Thoracic aorta (tissue), 2 donors: ENCODE results near the gene FCN3. TPM values are rescaled to one million over a fixed set of nuclear protein-coding genes. Genes with fewer than 3 reads are reported as not detected.

ENCODE experiments used
- ATAC-seq: fragments of 150-250 bp; one replicate; pipeline ENCODE4 v1.8.0; 2017; ENCODE audit warnings: low read depth; ENCODE audit not compliant: insufficient number of reproducible peaks, low FRiP score
- DNase-seq: peaks from one replicate; pipeline ENCODE4 v3.0.0-alpha.2; 2020; ENCODE audit warnings: low spot score
- H3K27ac ChIP-seq, 2 donors: fragments of 200-600 bp; sonication (generic); 1 replicate in 1 of 2; 2 replicates in 1 of 2; pipeline ENCODE4 v1.5.1; 2016; ENCODE audit warnings: mild to moderate bottlenecking in 2 of 2, moderate library complexity in 2 of 2
- H3K27me3 ChIP-seq: fragments of 200-600 bp; sonication (generic); replicated peaks from 2 replicates; pipeline ENCODE4 v1.6.0; 2016; ENCODE audit warnings: mild to moderate bottlenecking; ENCODE audit not compliant: insufficient read depth
- H3K36me3 ChIP-seq: fragments of 200-600 bp; sonication (generic); one replicate; pipeline ENCODE4 v1.5.1; 2016
- H3K4me1 ChIP-seq, 2 donors: fragments of 200-600 bp; sonication (generic); 1 replicate in 1 of 2; 2 replicates in 1 of 2; pipeline versions ENCODE4 v1.5.1 to v1.6.0; 2016; ENCODE audit warnings: low read depth in 2 of 2, mild to moderate bottlenecking in 1 of 2; ENCODE audit not compliant: control insufficient read depth in 1 of 2
- H3K4me3 ChIP-seq: fragments of 200-600 bp; sonication (generic); 2 replicates; pipeline ENCODE4 v1.5.1; 2016; ENCODE audit warnings: mild to moderate bottlenecking
- H3K9me3 ChIP-seq: fragments of 200-600 bp; sonication (generic); 2 replicates; pipeline ENCODE4 v1.5.1; 2016
- total RNA-seq, 2 donors: library from RNA; depleted of rRNA; stranded (reverse); fragments of >200 nt; gene quantifications; one replicate each; pipeline versions ENCODE4 v1.1.0 to v1.2.3, GENCODE V29; 2016
- TF ChIP-seq, protein P1 (sequence below): fragments of 200-600 bp; sonication (generic); IDR thresholded peaks from one replicate; pipeline ENCODE4 v1.5.1; 2019; ENCODE audit warnings: antibody characterized with exemption

FCN3 gene
- total RNA-seq, 2 donors from 2014 or later: 3.5 to 4.5 TPM

DNA sequence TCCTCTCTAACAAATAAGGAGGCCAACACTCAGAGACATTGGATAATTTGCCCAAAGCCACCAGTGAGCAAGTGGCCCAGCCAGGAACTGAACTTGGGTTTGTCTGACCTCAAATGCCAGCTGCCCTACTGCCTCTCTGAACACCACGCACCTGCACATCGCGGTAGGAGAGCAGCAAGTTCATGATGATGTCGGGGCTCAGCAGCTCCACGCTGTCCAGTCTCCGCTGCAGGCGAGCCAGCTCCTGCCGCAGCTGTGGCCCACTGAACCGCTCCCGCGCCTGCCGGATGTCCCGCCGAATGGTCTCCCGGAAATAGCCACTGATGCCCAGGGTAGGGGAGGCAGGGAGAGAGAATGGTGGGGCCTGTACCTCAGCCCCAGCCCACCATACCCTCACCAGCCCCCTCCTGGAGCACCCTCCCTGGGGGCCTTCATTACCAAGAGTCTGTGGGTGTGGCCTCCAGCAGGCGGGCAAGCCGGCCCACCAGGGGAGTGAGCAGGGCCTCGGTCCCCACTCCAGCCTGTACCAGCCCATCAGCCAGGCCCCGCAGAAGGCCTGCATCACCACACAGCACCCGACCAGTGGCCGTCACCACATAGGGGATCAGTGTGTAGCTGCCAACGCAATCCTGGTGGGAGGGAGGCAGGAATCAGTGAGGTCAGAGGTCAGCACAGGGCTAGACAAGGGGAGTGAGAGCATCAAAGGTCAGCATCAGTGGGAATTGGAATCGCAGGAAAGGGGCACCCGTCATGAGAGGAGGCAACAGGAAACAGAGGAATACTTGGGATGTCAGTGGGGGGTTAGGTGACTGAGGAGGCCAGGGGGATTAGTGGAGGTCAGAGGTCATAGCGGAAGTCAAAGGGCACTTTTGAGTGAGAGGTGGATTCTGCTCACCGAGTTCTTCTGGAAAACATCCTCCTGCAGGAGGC lies 10.6 kb downstream of the FCN3 start:
- Histone ChIP-seq H3K27me3 (no peaks in the 10 kb centered on the region), H3K4me3 (no peak overlapping the region), H3K36me3 (peaks cover 49% of the 10 kb centered on the region), H3K4me1 (peaks cover 16 to 36% of the 10 kb centered on the region in 2 donors), H3K27ac (peak overlapping the region in 1 of 2 donors; percentile 99), H3K9me3 (no peaks in the 10 kb centered on the region)
- ATAC-seq (no peak), DNase-seq (no peak)
- TF ChIP-seq, protein P1, sequence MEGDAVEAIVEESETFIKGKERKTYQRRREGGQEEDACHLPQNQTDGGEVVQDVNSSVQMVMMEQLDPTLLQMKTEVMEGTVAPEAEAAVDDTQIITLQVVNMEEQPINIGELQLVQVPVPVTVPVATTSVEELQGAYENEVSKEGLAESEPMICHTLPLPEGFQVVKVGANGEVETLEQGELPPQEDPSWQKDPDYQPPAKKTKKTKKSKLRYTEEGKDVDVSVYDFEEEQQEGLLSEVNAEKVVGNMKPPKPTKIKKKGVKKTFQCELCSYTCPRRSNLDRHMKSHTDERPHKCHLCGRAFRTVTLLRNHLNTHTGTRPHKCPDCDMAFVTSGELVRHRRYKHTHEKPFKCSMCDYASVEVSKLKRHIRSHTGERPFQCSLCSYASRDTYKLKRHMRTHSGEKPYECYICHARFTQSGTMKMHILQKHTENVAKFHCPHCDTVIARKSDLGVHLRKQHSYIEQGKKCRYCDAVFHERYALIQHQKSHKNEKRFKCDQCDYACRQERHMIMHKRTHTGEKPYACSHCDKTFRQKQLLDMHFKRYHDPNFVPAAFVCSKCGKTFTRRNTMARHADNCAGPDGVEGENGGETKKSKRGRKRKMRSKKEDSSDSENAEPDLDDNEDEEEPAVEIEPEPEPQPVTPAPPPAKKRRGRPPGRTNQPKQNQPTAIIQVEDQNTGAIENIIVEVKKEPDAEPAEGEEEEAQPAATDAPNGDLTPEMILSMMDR: no peak

DNA sequence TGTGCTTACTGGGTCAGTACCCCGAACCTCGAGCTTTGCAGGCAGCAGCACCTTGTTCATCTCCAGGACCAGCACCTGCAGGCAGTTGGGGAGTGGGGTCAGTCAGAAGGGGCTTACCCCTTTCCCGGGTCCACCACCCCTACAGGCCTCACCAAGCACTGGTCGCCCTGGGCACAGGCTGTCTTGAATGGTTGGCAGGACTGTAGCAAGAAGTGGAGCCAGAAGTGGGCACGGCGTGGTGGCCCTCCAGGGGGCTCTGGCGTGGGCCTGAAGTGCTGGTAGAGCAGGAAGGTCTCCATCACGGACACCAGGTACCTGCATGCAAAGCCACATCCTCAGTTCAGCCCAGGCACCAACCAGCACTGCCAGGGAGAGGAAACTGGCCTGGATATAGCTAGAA lies 13.1 kb downstream of the FCN3 start:
- Histone ChIP-seq H3K4me3 (no peak overlapping the region), H3K9me3 (no peaks in the 10 kb centered on the region), H3K36me3 (peaks cover 72% of the 10 kb centered on the region), H3K27ac (no peak overlapping the region), H3K27me3 (no peaks in the 10 kb centered on the region), H3K4me1 (peaks cover 7 to 25% of the 10 kb centered on the region in 2 donors)
- TF ChIP-seq, protein P1: no peak
- ATAC-seq (no peak), DNase-seq (no peak)

DNA sequence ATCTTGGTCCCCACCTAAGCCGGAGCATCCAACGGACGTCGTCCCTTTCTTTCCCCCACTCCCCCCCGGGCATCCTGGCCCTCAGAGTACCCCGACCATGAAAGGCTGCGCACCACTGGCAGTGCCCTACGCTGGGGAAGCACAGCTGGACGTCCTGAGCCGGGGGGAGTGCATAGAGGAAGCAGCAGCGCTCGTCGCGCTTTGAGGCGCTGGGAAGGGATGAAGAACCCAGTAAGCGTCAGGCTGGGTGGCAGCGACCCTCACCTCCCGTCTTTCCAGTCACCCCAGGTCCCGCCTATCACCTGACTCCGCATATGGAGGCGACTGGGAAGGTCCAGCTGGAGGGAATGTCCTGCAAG lies 13.6 kb downstream of the FCN3 start:
- Histone ChIP-seq H3K36me3 (peaks cover 78% of the 10 kb centered on the region), H3K4me1 (peaks cover 7 to 25% of the 10 kb centered on the region in 2 donors), H3K4me3 (no peak overlapping the region), H3K27ac (no peak overlapping the region), H3K9me3 (no peaks in the 10 kb centered on the region), H3K27me3 (no peaks in the 10 kb centered on the region)
- DNase-seq: no peak
- no peak for ATAC-seq
- TF ChIP-seq, protein P1: no peak

DNA sequence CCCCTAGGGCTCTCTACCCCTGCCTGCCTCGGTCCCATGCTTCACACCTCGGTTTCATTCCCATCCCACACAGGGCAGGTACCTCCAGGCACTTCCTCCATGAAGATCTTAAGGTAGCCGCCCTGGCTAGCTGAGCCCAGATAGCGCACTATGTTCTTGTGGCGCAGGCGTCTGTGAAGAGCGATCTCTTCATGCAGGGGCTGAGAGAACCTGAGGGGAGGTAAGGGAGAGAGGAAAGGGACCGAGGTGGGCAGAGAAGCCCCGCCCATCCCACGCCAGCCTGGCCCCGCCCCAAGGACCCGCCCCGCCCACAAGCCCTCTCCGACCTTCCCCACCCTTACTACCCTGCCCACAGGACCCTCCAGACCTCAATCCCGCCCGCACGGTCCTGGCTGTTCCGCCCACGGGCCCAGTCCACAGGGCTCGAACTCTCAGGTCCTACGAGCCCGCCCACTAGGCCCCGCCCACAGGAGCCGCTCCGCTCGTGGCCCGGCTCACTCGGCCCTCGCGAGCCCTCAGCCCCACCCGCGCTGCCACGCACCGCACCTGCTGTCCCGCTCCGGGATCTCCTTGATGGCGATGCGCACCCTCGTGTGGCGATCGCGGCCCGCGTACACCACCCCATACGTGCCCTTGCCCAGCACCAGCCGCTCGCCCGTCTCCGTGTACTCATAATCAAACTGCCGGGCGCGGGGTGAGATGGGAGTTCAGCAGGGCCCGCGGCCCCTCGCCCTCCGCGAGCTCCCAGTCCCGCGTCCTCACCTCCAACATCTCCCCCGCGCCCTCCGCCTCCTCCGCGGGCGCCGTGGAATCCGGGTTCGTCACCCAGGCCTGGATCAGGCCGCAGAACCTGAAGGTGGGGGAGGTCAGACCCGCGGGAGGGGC lies 14.2 kb downstream of the FCN3 start:
- TF ChIP-seq, protein P1: no peak
- peaks cover 84% of the 10 kb centered on the region for H3K36me3 ChIP-seq
- peak overlapping the region; percentile 49 for H3K4me3 ChIP-seq
- peaks cover 7 to 25% of the 10 kb centered on the region in 2 donors for H3K4me1 ChIP-seq
- no peaks in the 10 kb centered on the region for H3K9me3 ChIP-seq
- DNase-seq (no peak), ATAC-seq (no peak)
- no peak overlapping the region for H3K27ac ChIP-seq
- H3K27me3 ChIP-seq: no peaks in the 10 kb centered on the region

DNA sequence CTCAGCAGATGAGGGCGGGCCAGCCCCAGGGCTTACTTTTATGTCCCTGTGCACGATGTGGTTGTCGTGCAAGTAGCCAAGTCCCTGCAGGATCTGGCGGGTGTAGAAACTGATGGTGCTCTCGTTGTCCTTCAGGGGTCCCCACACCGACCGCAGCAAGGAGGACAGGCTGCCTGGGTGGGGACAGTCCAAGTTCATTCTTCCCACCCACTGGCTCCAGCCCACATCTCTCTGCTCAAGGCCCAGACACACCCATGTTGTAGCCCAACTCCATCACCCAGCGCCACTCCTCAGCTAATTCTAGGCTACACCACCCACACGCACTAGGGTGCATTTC lies 14.8 kb downstream of the FCN3 start:
- DNase-seq: no peak
- no peak for ATAC-seq
- peaks cover 3 to 21% of the 10 kb centered on the region in 2 donors for H3K4me1 ChIP-seq
- TF ChIP-seq, protein P1: no peak
- no peaks in the 10 kb centered on the region for H3K9me3 ChIP-seq
- no peak overlapping the region for H3K27ac ChIP-seq
- no peak overlapping the region for H3K4me3 ChIP-seq
- no peaks in the 10 kb centered on the region for H3K27me3 ChIP-seq
- peaks cover 88% of the 10 kb centered on the region for H3K36me3 ChIP-seq
